Measurements from ENCODE around the gene MKX.

GRCh38 chr10:27660268-27660667 lies 85.4 kb downstream of the MKX start:
- TF ChIP-seq, protein P1, sequence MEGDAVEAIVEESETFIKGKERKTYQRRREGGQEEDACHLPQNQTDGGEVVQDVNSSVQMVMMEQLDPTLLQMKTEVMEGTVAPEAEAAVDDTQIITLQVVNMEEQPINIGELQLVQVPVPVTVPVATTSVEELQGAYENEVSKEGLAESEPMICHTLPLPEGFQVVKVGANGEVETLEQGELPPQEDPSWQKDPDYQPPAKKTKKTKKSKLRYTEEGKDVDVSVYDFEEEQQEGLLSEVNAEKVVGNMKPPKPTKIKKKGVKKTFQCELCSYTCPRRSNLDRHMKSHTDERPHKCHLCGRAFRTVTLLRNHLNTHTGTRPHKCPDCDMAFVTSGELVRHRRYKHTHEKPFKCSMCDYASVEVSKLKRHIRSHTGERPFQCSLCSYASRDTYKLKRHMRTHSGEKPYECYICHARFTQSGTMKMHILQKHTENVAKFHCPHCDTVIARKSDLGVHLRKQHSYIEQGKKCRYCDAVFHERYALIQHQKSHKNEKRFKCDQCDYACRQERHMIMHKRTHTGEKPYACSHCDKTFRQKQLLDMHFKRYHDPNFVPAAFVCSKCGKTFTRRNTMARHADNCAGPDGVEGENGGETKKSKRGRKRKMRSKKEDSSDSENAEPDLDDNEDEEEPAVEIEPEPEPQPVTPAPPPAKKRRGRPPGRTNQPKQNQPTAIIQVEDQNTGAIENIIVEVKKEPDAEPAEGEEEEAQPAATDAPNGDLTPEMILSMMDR (IDR thresholded peaks at IDR 0.05): no peak
- TF ChIP-seq POLR2AphosphoS5 (IDR thresholded peaks at IDR 0.05; ENCODE audit: low read depth, low read length): no peak
- TF ChIP-seq, protein P2, sequence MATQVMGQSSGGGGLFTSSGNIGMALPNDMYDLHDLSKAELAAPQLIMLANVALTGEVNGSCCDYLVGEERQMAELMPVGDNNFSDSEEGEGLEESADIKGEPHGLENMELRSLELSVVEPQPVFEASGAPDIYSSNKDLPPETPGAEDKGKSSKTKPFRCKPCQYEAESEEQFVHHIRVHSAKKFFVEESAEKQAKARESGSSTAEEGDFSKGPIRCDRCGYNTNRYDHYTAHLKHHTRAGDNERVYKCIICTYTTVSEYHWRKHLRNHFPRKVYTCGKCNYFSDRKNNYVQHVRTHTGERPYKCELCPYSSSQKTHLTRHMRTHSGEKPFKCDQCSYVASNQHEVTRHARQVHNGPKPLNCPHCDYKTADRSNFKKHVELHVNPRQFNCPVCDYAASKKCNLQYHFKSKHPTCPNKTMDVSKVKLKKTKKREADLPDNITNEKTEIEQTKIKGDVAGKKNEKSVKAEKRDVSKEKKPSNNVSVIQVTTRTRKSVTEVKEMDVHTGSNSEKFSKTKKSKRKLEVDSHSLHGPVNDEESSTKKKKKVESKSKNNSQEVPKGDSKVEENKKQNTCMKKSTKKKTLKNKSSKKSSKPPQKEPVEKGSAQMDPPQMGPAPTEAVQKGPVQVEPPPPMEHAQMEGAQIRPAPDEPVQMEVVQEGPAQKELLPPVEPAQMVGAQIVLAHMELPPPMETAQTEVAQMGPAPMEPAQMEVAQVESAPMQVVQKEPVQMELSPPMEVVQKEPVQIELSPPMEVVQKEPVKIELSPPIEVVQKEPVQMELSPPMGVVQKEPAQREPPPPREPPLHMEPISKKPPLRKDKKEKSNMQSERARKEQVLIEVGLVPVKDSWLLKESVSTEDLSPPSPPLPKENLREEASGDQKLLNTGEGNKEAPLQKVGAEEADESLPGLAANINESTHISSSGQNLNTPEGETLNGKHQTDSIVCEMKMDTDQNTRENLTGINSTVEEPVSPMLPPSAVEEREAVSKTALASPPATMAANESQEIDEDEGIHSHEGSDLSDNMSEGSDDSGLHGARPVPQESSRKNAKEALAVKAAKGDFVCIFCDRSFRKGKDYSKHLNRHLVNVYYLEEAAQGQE (IDR thresholded peaks at IDR 0.05; ENCODE audit: insufficient read depth in 1 of 2, low read depth in 2 of 2, low read length in 1 of 2): no peak

All from Panc1 (cell line).